Sigmoid colon (tissue), 4 donors: ENCODE data around the gene MOCS1.

ENCODE experiments used
- CTCF ChIP-seq, 4 experiments: fragments of 450-650 bp in 3 of 4; fragments of 200-600 bp in 1 of 4; IDR thresholded peaks; one replicate each; pipeline ENCODE4 v1.5.1; 2016 to 2019; ENCODE audit warnings: antibody characterized with exemption in 4 of 4, mild to moderate bottlenecking in 3 of 4, moderate library complexity in 2 of 4
- EP300 ChIP-seq, 4 donors: sonication (generic); formaldehyde crosslinking; IDR thresholded peaks; one replicate each; pipeline ENCODE4 v1.6.1; 2017; ENCODE audit warnings: antibody characterized with exemption in 4 of 4
- POLR2A ChIP-seq, 2 donors: fragments of 450-650 bp; IDR thresholded peaks; one replicate each; pipeline ENCODE4 v1.6.1; 2016; ENCODE audit warnings: antibody characterized with exemption in 2 of 2, mild to moderate bottlenecking in 2 of 2, moderate library complexity in 2 of 2
- POLR2AphosphoS5 ChIP-seq, 4 donors: sonication (generic); formaldehyde crosslinking; IDR thresholded peaks; one replicate each; pipeline ENCODE4 v1.6.1; 2017; ENCODE audit warnings: antibody characterized with exemption in 4 of 4

GRCh38 chr6:39925191-39925930 is 8.9 kb downstream of the MOCS1 start:
- TF ChIP-seq CTCF (IDR thresholded peaks at IDR 0.05): no peak
- no peak for TF ChIP-seq POLR2A (IDR thresholded peaks at IDR 0.05)
- TF ChIP-seq EP300 (IDR thresholded peaks at IDR 0.05): no peak
- no peak for TF ChIP-seq POLR2AphosphoS5 (IDR thresholded peaks at IDR 0.05)
